HS-27A (cell line): ENCODE results near the gene PTP4A2.
"Not testable (repeated sequence)": the region's sequence is repeated elsewhere in the genome, so short reads cannot be mapped to it uniquely, and the experiment has no call there.

ENCODE experiments used
- DNase-seq: peaks from one replicate; pipeline ENCODE4 v3.0.0-alpha.2; 2012; ENCODE audit warnings: low read depth, missing footprints

The PTP4A2 gene

GRCh38 chr1:31949862-31950261 is 11.7 kb upstream of the PTP4A2 start:
- no peak for DNase-seq

- DNase-seq, result not testable (repeated sequence)
Measured at GRCh38 chr1:31945677-31946076, 7.5 kb upstream of the PTP4A2 start.

GRCh38 chr1:31944205-31945089 is 6.3 kb upstream of the PTP4A2 start:
- no peak for DNase-seq

- no peak for DNase-seq
Measured at GRCh38 chr1:31943546-31944184, 5.5 kb upstream of the PTP4A2 start.

- DNase-seq, result not testable (repeated sequence)
Measured at GRCh38 chr1:31942061-31942460, 3.9 kb upstream of the PTP4A2 start.

GRCh38 chr1:31939484-31940329 is 1.5 kb upstream of the PTP4A2 start:
- no peak for DNase-seq

GRCh38 chr1:31937300-31938183 is 626 bp downstream of the PTP4A2 start:
- no peak for DNase-seq

- no peak for DNase-seq
Measured at GRCh38 chr1:31936981-31937299, 1.2 kb downstream of the PTP4A2 start.

GRCh38 chr1:31936278-31936980 is 1.7 kb downstream of the PTP4A2 start:
- DNase-seq, result no peak

GRCh38 chr1:31934706-31935629 is 3.2 kb downstream of the PTP4A2 start:
- no peak for DNase-seq

GRCh38 chr1:31932491-31933316 is 5.5 kb downstream of the PTP4A2 start:
- no peak for DNase-seq

GRCh38 chr1:31931593-31932225 is 6.5 kb downstream of the PTP4A2 start:
- DNase-seq, result no peak

GRCh38 chr1:31930836-31931592 is 7.2 kb downstream of the PTP4A2 start:
- DNase-seq, result no peak

GRCh38 chr1:31927661-31927980 is 10.5 kb downstream of the PTP4A2 start:
- DNase-seq, result no peak

- DNase-seq, result no peak
Measured at GRCh38 chr1:31926853-31927660, 11.1 kb downstream of the PTP4A2 start.

GRCh38 chr1:31926252-31926651 is 11.9 kb downstream of the PTP4A2 start:
- no peak for DNase-seq

- not testable (repeated sequence) for DNase-seq
Measured at GRCh38 chr1:31925824-31926223, 12.3 kb downstream of the PTP4A2 start.
